Breast epithelium (tissue), 4 donors: ENCODE measurements around the gene KDM3B. TPM values are rescaled to one million over a fixed set of nuclear protein-coding genes. Genes with fewer than 3 reads are reported as not detected.
"Not testable (repeated sequence)": the region's sequence is repeated elsewhere in the genome, so short reads cannot be mapped to it uniquely, and the experiment has no call there.

Source experiments
- DNase-seq, 2 donors: peaks; one replicate each; pipeline ENCODE4 v3.0.0-alpha.2; 2019; ENCODE audit warnings: low spot score in 2 of 2
- H3K27ac ChIP-seq, 2 donors: fragments of 200-600 bp; sonication (generic) in 1 of 2; one replicate each; pipeline ENCODE4 v1.5.1; 2016 to 2019; ENCODE audit warnings: mild to moderate bottlenecking in 1 of 2
- H3K27me3 ChIP-seq, 2 donors: fragments of 200-600 bp; sonication (generic) in 1 of 2; one replicate each; pipeline versions ENCODE4 v1.5.1 to v1.6.0; 2017 to 2019; ENCODE audit warnings: control low read depth in 1 of 2, mild to moderate bottlenecking in 1 of 2
- H3K36me3 ChIP-seq: fragments of 200-600 bp; one replicate; pipeline ENCODE4 v1.5.1; 2019
- H3K4me1 ChIP-seq, 2 donors: fragments of 200-600 bp; sonication (generic); one replicate each; pipeline ENCODE4 v1.5.1; 2016 to 2019; ENCODE audit warnings: control low read depth in 1 of 2
- H3K4me3 ChIP-seq, 3 donors: fragments of 200-600 bp; sonication (generic); 1 replicate in 2 of 3; 2 replicates in 1 of 3; pipeline ENCODE4 v1.5.1; 2016 to 2019; ENCODE audit warnings: mild to moderate bottlenecking in 3 of 3, moderate library complexity in 2 of 3
- H3K9me3 ChIP-seq, 2 donors: fragments of 200-600 bp; sonication (generic) in 1 of 2; one replicate each; pipeline ENCODE4 v1.5.1; 2016 to 2019; ENCODE audit warnings: control low read depth in 1 of 2
- CTCF ChIP-seq, 3 donors: fragments of 450-650 bp; IDR thresholded peaks; one replicate each; pipeline ENCODE4 v1.5.1; 2016 to 2017; ENCODE audit warnings: antibody characterized with exemption in 3 of 3, mild to moderate bottlenecking in 3 of 3, moderate library complexity in 3 of 3
- POLR2A ChIP-seq: fragments of 450-650 bp; IDR thresholded peaks from one replicate; pipeline ENCODE4 v1.6.1; 2016; ENCODE audit warnings: antibody characterized with exemption, mild to moderate bottlenecking, moderate library complexity
- POLR2AphosphoS5 ChIP-seq, 3 donors: sonication (generic); formaldehyde crosslinking; IDR thresholded peaks; one replicate each; pipeline ENCODE4 v1.6.1; 2017; ENCODE audit warnings: antibody characterized with exemption in 3 of 3
- intact Hi-C: fragments of 100-400 bp; cut with DNase I; formaldehyde crosslinking; loops from one replicate; pipeline ENCODE4 v1.15.1; 2023; ENCODE audit warnings: low total_unique reads
- total RNA-seq, 3 donors: library from RNA; depleted of rRNA; stranded (reverse); fragments of >200 nt; gene quantifications; one replicate each; pipeline ENCODE4 v1.1.0, GENCODE V29; 2016

The KDM3B gene
- total RNA-seq, 3 donors from 2014 or later = 61.3 to 85.0 (median 66.5) TPM

GRCh38 chr5:138471052-138471361, 118.5 kb downstream of the KDM3B start:
- Histone ChIP-seq H3K36me3 (no peaks in the 10 kb centered on the region), H3K4me3 (no peak overlapping the region), H3K27me3 (no peaks in the 10 kb centered on the region), H3K27ac (peak overlapping the region; percentile 66 to 67), H3K4me1 (peaks cover 6 to 8% of the 10 kb centered on the region in 2 donors), H3K9me3 (no peaks in the 10 kb centered on the region)
- no peak for DNase-seq
- TF ChIP-seq CTCF (IDR thresholded peaks at IDR 0.05) (no peak), POLR2AphosphoS5 (IDR thresholded peaks at IDR 0.05) (no peak), POLR2A (no peak)
- intact Hi-C loops = no loop called here

- peak overlapping the region; percentile 1 to 61 for H3K27ac ChIP-seq
- no peaks in the 10 kb centered on the region for H3K36me3 ChIP-seq
- TF ChIP-seq POLR2AphosphoS5 (IDR thresholded peaks at IDR 0.05) (peak in 1 of 3 donors; percentile 15), CTCF (IDR thresholded peaks at IDR 0.05) (no peak)
- no peak for DNase-seq
- no peak overlapping the region for H3K4me3 ChIP-seq
- H3K27me3 ChIP-seq = no peaks in the 10 kb centered on the region
- H3K4me1 ChIP-seq = peaks cover 6 to 8% of the 10 kb centered on the region in 2 donors
- no peaks in the 10 kb centered on the region for H3K9me3 ChIP-seq
- intact Hi-C loops = no loop called here
Measured at GRCh38 chr5:138472353-138472752, 119.9 kb downstream of the KDM3B start.

GRCh38 chr5:138473151-138473550, 120.7 kb downstream of the KDM3B start:
- intact Hi-C loops, H3K4me3 ChIP-seq, H3K4me1 ChIP-seq, H3K36me3 ChIP-seq, DNase-seq, H3K27me3 ChIP-seq, H3K9me3 ChIP-seq, H3K27ac ChIP-seq: not testable (repeated sequence)

- no peak overlapping the region for H3K4me3 ChIP-seq
- H3K4me1 ChIP-seq = no peaks in the 10 kb centered on the region
- H3K27me3 ChIP-seq = no peaks in the 10 kb centered on the region
- no peaks in the 10 kb centered on the region for H3K36me3 ChIP-seq
- H3K9me3 ChIP-seq = no peaks in the 10 kb centered on the region
- H3K27ac ChIP-seq = no peak overlapping the region
- DNase-seq = no peak
- TF ChIP-seq CTCF (IDR thresholded peaks at IDR 0.05) = no peak
- TF ChIP-seq POLR2AphosphoS5 (IDR thresholded peaks at IDR 0.05) = no peak
- TF ChIP-seq POLR2A = no peak
- intact Hi-C loops = no loop called here
Measured at GRCh38 chr5:138476918-138477317, 124.4 kb downstream of the KDM3B start.

- TF ChIP-seq CTCF (IDR thresholded peaks at IDR 0.05) (no peak), POLR2A (no peak), POLR2AphosphoS5 (IDR thresholded peaks at IDR 0.05) (no peak)
- intact Hi-C loops = no loop called here
- no peaks in the 10 kb centered on the region for H3K36me3 ChIP-seq
- no peak for DNase-seq
- no peaks in the 10 kb centered on the region for H3K9me3 ChIP-seq
- no peaks in the 10 kb centered on the region for H3K27me3 ChIP-seq
- no peaks in the 10 kb centered on the region for H3K4me1 ChIP-seq
- no peak overlapping the region for H3K27ac ChIP-seq
- no peak overlapping the region for H3K4me3 ChIP-seq
Measured at GRCh38 chr5:138482638-138483037, 130.2 kb downstream of the KDM3B start.

Other genes with a start within 250 kb of the KDM3B start
- 1 to 10 TPM; 1.9 to 3.9 (median 2.5) TPM for gene NME5, start 213.3 kb upstream of the KDM3B start, total RNA-seq
- 10 to 100 TPM; 28.6 to 90.4 (median 69.5) TPM for gene BRD8, start 174.1 kb upstream of the KDM3B start, total RNA-seq
- 1 to 10 TPM in 1 of 3 donors, under 1 TPM in 1, not detected in 1; 0.29 to 2.1 TPM for gene KIF20A, start 173.6 kb upstream of the KDM3B start, total RNA-seq
- 10 to 100 TPM; 15.0 to 31.3 (median 22.0) TPM for gene CDC23, start 139.4 kb upstream of the KDM3B start, total RNA-seq
- gene GFRA3, start 78.1 kb upstream of the KDM3B start, total RNA-seq = not detected
- under 1 TPM in 1 of 3 donors, not detected in 2; 0.64 TPM for gene CDC25C, start 20.9 kb upstream of the KDM3B start, total RNA-seq
- 10 to 100 TPM; 16.6 to 31.0 (median 23.3) TPM for gene FAM53C, start 14.4 kb upstream of the KDM3B start, total RNA-seq
- 1 to 10 TPM in 1 of 3 donors, under 1 TPM in 2; 0.88 to 2.7 (median 0.98) TPM for gene REEP2, start 86.4 kb downstream of the KDM3B start, total RNA-seq
- gene EGR1, start 112.8 kb downstream of the KDM3B start, total RNA-seq = 10 to 100 TPM; 11.8 to 61.0 (median 18.4) TPM
- gene ETF1, start 190.6 kb downstream of the KDM3B start, total RNA-seq = 100 to 1,000 TPM in 2 of 3 donors, 10 to 100 TPM in 1; 95.4 to 112 (median 104) TPM
- gene HSPA9, start 222.7 kb downstream of the KDM3B start, total RNA-seq = 100 to 1,000 TPM; 236 to 288 (median 266) TPM